Measurements from ENCODE around the gene A2ML1. TPM values are rescaled to one million over a fixed set of nuclear protein-coding genes. Genes with fewer than 3 reads are reported as not detected.

A2ML1 gene
- total RNA-seq, result not detected

DNA sequence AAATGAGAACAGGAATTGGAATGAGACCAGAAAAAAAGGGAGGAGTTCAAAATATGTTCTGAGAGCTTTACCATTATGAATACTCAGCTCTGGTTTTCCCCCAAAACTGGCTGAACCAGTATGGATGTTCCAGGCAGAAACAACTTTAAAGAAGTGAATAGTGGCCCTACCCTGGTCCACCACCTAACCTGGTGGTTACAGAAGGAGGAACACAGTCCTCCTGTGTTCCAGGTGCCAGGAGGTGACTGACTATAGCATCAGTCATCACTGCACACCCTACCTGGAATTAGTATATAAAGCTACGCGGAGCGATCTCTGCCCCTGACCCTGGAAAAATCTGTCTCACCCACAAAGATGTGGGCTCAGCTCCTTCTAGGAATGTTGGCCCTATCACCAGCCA, at the start of gene A2ML1:
TSS of gene A2ML1 (plus strand) at position 324 of the 400 bp plus-strand sequence. CDS start at position 355, 31 bp downstream.
- TF ChIP-seq, protein P1, sequence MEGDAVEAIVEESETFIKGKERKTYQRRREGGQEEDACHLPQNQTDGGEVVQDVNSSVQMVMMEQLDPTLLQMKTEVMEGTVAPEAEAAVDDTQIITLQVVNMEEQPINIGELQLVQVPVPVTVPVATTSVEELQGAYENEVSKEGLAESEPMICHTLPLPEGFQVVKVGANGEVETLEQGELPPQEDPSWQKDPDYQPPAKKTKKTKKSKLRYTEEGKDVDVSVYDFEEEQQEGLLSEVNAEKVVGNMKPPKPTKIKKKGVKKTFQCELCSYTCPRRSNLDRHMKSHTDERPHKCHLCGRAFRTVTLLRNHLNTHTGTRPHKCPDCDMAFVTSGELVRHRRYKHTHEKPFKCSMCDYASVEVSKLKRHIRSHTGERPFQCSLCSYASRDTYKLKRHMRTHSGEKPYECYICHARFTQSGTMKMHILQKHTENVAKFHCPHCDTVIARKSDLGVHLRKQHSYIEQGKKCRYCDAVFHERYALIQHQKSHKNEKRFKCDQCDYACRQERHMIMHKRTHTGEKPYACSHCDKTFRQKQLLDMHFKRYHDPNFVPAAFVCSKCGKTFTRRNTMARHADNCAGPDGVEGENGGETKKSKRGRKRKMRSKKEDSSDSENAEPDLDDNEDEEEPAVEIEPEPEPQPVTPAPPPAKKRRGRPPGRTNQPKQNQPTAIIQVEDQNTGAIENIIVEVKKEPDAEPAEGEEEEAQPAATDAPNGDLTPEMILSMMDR (IDR thresholded peaks at IDR 0.05; ENCODE audit: low read depth), result no peak

DNA sequence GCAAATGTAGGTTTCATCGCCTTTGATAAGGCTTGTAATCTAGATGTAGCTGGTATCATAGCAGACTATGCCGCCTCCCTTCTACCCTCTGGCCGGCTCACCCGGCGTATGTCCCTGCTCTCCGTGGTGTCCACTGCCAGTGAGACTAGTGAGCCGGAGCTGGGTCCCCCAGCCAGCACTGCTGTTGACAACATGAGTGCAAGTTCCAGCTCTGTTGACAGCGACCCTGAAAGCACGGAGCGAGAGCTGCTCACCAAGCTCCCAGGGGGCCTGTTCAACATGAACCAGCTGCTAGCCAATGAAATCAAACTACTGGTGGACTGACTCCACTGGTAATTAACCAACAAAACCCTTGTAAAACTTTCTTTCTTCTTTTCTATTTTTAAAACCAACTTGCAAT, 49.0 kb upstream of the A2ML1 start:
- TF ChIP-seq, protein P1 (IDR thresholded peaks at IDR 0.05; ENCODE audit: low read depth), result no peak

DNA sequence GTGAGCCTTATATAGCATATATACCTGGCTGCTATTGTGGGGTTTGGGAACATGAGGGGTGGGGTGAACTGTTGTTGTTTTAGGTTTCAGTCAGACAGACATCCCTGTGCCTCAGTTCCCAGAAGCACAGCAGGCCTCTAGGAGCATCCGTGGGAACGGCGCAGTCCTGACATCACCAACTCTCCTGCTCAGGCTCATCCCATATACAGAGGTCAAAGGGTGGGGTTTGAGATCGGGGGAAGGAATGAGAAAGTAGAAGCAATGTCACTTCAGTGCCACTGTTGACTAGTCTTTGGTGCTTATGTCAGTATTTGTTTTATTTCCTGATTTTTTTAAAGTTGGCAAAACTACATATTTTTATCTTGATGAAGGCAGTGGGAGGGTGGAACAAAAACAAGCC, 43.1 kb upstream of the A2ML1 start:
- TF ChIP-seq, protein P1 (IDR thresholded peaks at IDR 0.05; ENCODE audit: low read depth), result no peak

DNA sequence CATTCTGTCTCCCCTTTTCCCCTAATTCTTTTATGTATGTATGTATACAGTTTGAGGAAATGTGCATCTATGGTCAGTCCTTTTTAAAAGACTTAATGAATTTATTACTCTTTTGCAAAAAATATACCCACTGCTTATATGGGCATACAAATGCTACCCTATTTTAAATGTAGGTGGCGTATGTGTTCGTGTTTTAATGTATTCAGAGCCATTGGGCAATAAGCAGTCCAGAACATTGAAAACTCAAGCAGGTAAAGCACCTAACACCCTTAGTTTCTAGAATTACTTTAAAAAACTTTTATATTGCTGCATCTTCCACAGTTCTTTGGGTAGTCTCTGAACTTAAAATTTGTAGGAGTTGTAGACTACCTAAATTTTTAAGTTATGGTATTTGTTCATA, 42.6 kb upstream of the A2ML1 start:
- TF ChIP-seq, protein P1 (IDR thresholded peaks at IDR 0.05; ENCODE audit: low read depth), result no peak

DNA sequence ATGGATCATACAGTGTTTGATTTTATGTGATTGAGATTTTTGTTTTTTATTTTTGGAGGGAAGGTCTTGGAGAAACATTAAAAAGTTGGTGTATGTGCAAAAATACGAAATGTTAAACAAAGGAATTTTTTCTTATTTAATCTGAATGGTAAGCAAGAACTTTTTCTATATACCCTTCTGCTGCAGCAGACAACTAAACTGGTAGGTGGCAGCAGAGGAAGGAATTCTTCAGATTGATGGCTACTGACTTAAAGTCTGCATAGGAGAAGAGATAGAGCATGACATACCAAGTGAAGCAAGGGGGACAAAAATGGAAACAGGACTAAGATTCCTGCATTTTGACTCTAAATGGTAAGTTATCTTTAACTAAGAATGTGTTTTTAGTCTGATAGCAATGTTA, 42.0 kb upstream of the A2ML1 start:
- TF ChIP-seq, protein P1 (IDR thresholded peaks at IDR 0.05; ENCODE audit: low read depth), result no peak

DNA sequence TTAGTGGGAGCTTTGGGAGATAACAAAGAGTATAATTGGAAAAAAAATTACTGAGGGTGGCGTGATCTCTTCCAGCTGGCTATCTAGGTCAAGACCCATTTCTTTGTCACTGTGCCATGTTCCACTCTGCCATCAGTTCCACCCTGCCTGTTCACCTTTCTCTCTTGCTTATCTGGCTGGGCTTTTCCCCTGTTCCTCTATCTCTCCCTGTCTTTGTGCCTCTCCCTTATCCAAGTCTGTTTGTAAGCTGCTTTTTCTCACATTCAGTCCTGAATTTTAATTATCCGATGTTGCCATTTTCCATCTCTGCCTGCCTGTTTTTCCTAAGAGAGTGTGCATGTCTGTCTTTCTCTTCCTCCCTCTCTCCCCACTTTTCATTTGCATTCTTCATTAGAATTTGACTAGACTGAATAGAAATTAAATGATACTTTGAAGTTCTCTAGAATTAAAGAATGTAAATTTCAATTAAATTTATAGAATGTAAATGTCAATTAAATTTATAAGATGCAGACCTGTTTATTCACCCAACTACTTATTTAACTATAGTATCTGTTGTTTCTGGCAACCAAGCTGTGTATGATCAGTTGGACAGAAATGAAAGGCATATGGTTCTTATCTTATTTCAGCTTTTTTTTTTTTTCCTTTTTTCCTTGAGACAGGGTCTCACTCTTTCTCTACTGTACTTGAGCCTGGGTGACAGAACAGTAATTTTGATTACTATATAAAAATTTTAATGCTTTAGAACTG, 40.9 kb upstream of the A2ML1 start:
- TF ChIP-seq, protein P1 (IDR thresholded peaks at IDR 0.05; ENCODE audit: low read depth), result no peak

DNA sequence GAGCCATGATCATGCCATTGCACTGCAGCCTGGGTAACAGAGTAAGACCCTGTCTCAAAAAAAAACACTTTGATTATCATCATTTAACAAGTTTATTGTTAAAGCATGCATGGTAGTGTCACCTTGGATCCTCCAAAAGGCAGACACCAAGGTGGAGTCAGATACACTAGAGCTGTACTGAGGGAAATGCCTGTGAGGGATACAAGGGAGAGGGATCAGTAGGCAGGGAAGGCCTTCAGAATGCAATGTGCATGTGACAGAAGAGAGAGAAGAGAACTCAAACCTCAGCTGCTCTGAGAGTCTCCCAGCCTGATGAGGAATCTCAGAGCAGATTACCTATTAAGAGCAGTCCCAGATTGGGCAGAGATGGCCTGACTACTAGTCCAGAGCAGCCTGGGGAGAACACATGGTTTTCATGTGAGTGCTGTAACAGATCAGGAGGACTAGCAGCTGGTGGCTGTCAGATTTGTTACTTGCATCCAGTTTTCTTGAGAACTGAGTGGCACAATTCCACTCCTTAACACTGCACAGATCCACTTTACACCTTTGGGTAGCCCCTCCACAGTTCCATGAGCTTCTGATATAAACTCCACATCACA, 38.0 kb upstream of the A2ML1 start:
- TF ChIP-seq, protein P1 (IDR thresholded peaks at IDR 0.05; ENCODE audit: low read depth), result no peak

Measured in subcutaneous adipose tissue (tissue), 4 donors.